Tibial nerve (tissue), 4 donors: Measurements from ENCODE around the gene KDM4C. TPM values are rescaled to one million over a fixed set of nuclear protein-coding genes. Genes with fewer than 3 reads are reported as not detected.

Experiments used
- DNase-seq, 2 donors: peaks; one replicate each; pipeline ENCODE4 v3.0.0-alpha.2; 2019; ENCODE audit warnings: low spot score in 2 of 2
- H3K27ac ChIP-seq, 4 donors: fragments of 200-600 bp; sonication (generic) in 3 of 4; one replicate each; pipeline ENCODE4 v1.5.1; 2017 to 2019; ENCODE audit warnings: mild to moderate bottlenecking in 1 of 4
- H3K27me3 ChIP-seq, 2 donors: fragments of 200-600 bp; sonication (generic) in 1 of 2; one replicate each; pipeline versions ENCODE4 v1.5.1 to v1.6.0; 2017 to 2019
- H3K36me3 ChIP-seq, 3 donors: fragments of 200-600 bp; sonication (generic); one replicate each; pipeline ENCODE4 v1.5.1; 2018 to 2019
- H3K4me1 ChIP-seq, 4 donors: fragments of 200-600 bp; sonication (generic) in 3 of 4; one replicate each; pipeline ENCODE4 v1.5.1; 2017 to 2019
- H3K4me3 ChIP-seq, 4 donors: fragments of 200-600 bp; sonication (generic) in 3 of 4; one replicate each; pipeline ENCODE4 v1.5.1; 2017 to 2019; ENCODE audit warnings: mild to moderate bottlenecking in 1 of 4, moderate library complexity in 1 of 4
- H3K9me3 ChIP-seq, 4 donors: fragments of 200-600 bp; sonication (generic) in 3 of 4; one replicate each; pipeline ENCODE4 v1.5.1; 2017 to 2019
- CTCF ChIP-seq, 5 experiments: fragments of 200-600 bp in 3 of 5; fragments of 450-650 bp in 2 of 5; sonication (generic) in 3 of 5; IDR thresholded peaks; one replicate each; pipeline ENCODE4 v1.5.1; 2016 to 2019; ENCODE audit warnings: antibody characterized with exemption in 5 of 5, mild to moderate bottlenecking in 3 of 5, moderate library complexity in 2 of 5
- EP300 ChIP-seq, 2 donors: sonication (generic); formaldehyde crosslinking; IDR thresholded peaks; one replicate each; pipeline ENCODE4 v1.6.1; 2017; ENCODE audit warnings: antibody characterized with exemption in 2 of 2, mild to moderate bottlenecking in 1 of 2
- POLR2A ChIP-seq, 2 donors: fragments of 450-650 bp; IDR thresholded peaks; one replicate each; pipeline ENCODE4 v1.6.1; 2017; ENCODE audit warnings: antibody characterized with exemption in 2 of 2, mild to moderate bottlenecking in 2 of 2, moderate library complexity in 2 of 2
- WGBS, 2 donors: methylation state at CpG; one replicate each; pipeline ENCODE4 v1.1.5; 2018; 5-methylcytosine and 5-hydroxymethylcytosine counted together
- total RNA-seq, 4 donors: library from RNA; depleted of rRNA; stranded (reverse); fragments of >200 nt; gene quantifications; one replicate each; pipeline ENCODE4 v1.1.0, GENCODE V29; 2016

The KDM4C gene
- total RNA-seq, 4 donors from 2014 or later, result 27.8 to 47.7 (median 38.1) TPM

GRCh38 chr9:6917162-6917561 is 159.4 kb downstream of the KDM4C start:
- no peak for DNase-seq
- TF ChIP-seq EP300 (IDR thresholded peaks at IDR 0.05) (no peak), POLR2A (IDR thresholded peaks at IDR 0.05) (no peak), CTCF (IDR thresholded peaks at IDR 0.05) (no peak)
- no peak overlapping the region for H3K4me3 ChIP-seq
- H3K27ac ChIP-seq, result no peak overlapping the region
- no peaks in the 10 kb centered on the region for H3K27me3 ChIP-seq
- H3K4me1 ChIP-seq, result peaks cover 0 to 7% (median 0%) of the 10 kb centered on the region in 4 donors
- no peaks in the 10 kb centered on the region for H3K36me3 ChIP-seq
- H3K9me3 ChIP-seq, result no peaks in the 10 kb centered on the region

GRCh38 chr9:6920041-6920440 is 162.3 kb downstream of the KDM4C start:
- H3K9me3 ChIP-seq, result no peaks in the 10 kb centered on the region
- TF ChIP-seq POLR2A (IDR thresholded peaks at IDR 0.05) (no peak), EP300 (IDR thresholded peaks at IDR 0.05) (no peak), CTCF (IDR thresholded peaks at IDR 0.05) (no peak)
- no peak overlapping the region for H3K4me3 ChIP-seq
- H3K27me3 ChIP-seq, result no peaks in the 10 kb centered on the region
- H3K36me3 ChIP-seq, result peaks cover 0 to 9% (median 0%) of the 10 kb centered on the region in 3 donors
- H3K27ac ChIP-seq, result no peak overlapping the region
- DNase-seq, result no peak
- H3K4me1 ChIP-seq, result peaks cover 0 to 8% (median 0%) of the 10 kb centered on the region in 4 donors

- no peaks in the 10 kb centered on the region for H3K9me3 ChIP-seq
- TF ChIP-seq POLR2A (IDR thresholded peaks at IDR 0.05) (no peak), EP300 (IDR thresholded peaks at IDR 0.05) (no peak), CTCF (IDR thresholded peaks at IDR 0.05) (no peak)
- H3K4me3 ChIP-seq, result no peak overlapping the region
- H3K27me3 ChIP-seq, result no peaks in the 10 kb centered on the region
- WGBS, 2 donors, result 83 to 88% methylated on average over 5 of the region's 5 CpGs
- H3K36me3 ChIP-seq, result peaks cover 0 to 9% (median 0%) of the 10 kb centered on the region in 3 donors
- H3K27ac ChIP-seq, result no peak overlapping the region
- no peak for DNase-seq
- H3K4me1 ChIP-seq, result peaks cover 0 to 8% (median 0%) of the 10 kb centered on the region in 4 donors
Measured at GRCh38 chr9:6921315-6921714, 163.5 kb downstream of the KDM4C start.

GRCh38 chr9:6922124-6922676 is 164.4 kb downstream of the KDM4C start:
- no peak for DNase-seq
- Histone ChIP-seq H3K4me3 (no peak overlapping the region), H3K36me3 (peaks cover 0 to 9% (median 0%) of the 10 kb centered on the region in 3 donors), H3K27me3 (no peaks in the 10 kb centered on the region), H3K9me3 (no peaks in the 10 kb centered on the region), H3K27ac (no peak overlapping the region), H3K4me1 (peaks cover 0 to 8% (median 0%) of the 10 kb centered on the region in 4 donors)
- 88 to 93% methylated on average over 2 of the region's 2 CpGs for WGBS, 2 donors
- no peak for TF ChIP-seq EP300 (IDR thresholded peaks at IDR 0.05)
- TF ChIP-seq POLR2A (IDR thresholded peaks at IDR 0.05), result no peak
- no peak for TF ChIP-seq CTCF (IDR thresholded peaks at IDR 0.05)

- WGBS, 2 donors, result 86 to 87% methylated on average over 2 of the region's 2 CpGs
- Histone ChIP-seq H3K4me3 (no peak overlapping the region), H3K27ac (no peak overlapping the region), H3K27me3 (no peaks in the 10 kb centered on the region), H3K9me3 (no peaks in the 10 kb centered on the region), H3K36me3 (peaks cover 0 to 9% (median 0%) of the 10 kb centered on the region in 3 donors), H3K4me1 (peaks cover 0 to 8% (median 0%) of the 10 kb centered on the region in 4 donors)
- DNase-seq, result no peak
- TF ChIP-seq POLR2A (IDR thresholded peaks at IDR 0.05), result no peak
- no peak for TF ChIP-seq EP300 (IDR thresholded peaks at IDR 0.05)
- no peak for TF ChIP-seq CTCF (IDR thresholded peaks at IDR 0.05)
Measured at GRCh38 chr9:6922680-6923079, 164.9 kb downstream of the KDM4C start.
